ENCODE data around the gene CBLN3.

The CBLN3 gene

DNA sequence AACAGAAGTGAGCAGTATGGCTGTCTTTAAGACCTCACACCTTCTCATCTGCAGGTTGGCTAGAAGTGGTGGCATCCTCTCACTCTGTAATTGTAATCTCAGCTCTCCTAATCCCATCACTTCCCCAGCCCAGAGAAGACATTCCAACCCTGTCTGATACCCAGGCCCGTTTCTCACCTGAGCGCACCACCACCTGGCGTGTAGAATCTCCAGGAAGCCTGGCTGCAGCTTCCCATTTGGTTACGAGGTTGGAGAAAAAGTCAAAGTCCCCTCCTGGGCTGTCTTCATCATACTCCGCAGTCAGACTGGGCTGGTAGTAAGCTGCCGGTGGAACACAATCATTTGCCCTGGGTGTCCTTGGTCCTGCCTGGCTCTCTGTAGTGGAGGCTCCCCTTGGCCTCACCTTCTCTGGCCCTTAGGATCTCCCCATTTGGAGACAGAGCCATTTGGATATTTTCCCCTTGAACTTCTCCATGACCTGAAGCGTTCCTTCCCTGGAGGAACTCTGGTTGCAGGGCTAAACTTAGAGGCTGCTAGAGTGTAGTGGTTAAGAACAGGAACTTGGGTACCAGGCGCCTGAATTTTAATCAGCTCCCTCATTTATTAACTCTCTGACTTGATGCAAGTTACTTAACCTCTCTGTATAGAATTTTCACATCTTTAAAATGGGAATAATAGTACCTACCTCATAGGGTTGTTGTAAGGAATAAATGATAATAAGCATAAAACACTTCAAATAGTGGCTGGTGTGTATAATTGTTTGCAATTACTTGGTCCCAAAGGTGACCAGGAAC, 11.3 kb upstream of the CBLN3 start:
- no peak overlapping the region for H3K4me3 ChIP-seq (ENCODE audit: low read depth, low read length)
- no peaks in the 10 kb centered on the region for H3K27me3 ChIP-seq (replicated peaks)
- TF ChIP-seq CTCF (IDR thresholded peaks at IDR 0.05; ENCODE audit: low read depth, low read length, missing control alignments), result no peak
- H3K36me3 ChIP-seq (replicated peaks), result peaks cover 46% of the 10 kb centered on the region
- no peak for DNase-seq
- no peak overlapping the region for H3K27ac ChIP-seq
- in situ Hi-C loops (cut with HindIII; ENCODE audit: low pct_ligation_motif_present, low sequenced_read_pairs), result no loop called here

DNA sequence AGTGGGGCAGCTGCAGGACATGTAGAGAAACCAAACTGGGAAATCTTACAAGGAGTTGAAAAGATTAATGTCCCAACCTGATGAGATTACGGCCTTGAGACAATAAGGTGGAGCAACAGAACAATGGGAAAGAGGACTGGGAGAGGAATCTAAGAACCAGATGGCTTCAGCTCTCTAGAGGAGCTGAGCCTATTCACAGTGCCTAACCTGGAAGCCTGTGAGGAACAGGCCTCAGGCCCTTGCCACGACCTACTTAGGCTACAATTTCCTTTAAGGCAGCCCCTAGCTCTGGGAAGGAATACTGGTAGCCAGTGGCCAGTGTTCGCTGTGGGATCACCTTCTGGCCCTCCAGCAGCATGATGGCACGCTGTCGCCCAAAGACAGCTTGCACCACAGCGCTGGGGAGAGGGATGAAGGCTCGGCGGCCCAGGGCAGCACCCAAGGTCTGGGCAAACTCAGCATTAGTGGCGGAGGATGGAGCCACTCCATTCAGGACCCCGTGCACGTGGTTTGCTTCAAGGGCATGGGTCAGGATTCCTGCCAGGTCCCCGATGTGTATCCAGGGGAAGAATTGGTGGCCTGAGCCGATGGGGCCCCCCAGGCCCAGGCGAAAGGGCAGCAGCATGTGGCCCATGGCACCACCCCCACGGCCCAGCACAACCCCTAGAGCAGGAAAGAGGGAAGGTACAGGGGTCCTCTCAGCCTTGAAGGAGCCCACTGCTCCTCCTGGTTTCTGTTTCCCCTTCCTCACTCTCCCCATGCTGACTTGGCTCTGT, 10.6 kb upstream of the CBLN3 start:
- peaks cover 46% of the 10 kb centered on the region for H3K36me3 ChIP-seq (replicated peaks)

GRCh38 chr14:24439257-24439656, 9.8 kb upstream of the CBLN3 start:
- Histone ChIP-seq H3K27ac (no peak overlapping the region), H3K36me3 (replicated peaks) (peaks cover 47% of the 10 kb centered on the region), H3K4me3 (ENCODE audit: low read depth, low read length) (no peak overlapping the region), H3K27me3 (replicated peaks) (no peaks in the 10 kb centered on the region)
- in situ Hi-C loops (cut with HindIII; ENCODE audit: low pct_ligation_motif_present, low sequenced_read_pairs), result loop anchor here (10.0 kb wide), 1 partner anchor 104 kb away; the partner anchor contains the start of genes ADCY4 and RIPK3
- no peak for DNase-seq
- no peak for TF ChIP-seq CTCF (IDR thresholded peaks at IDR 0.05; ENCODE audit: low read depth, low read length, missing control alignments)

More for the DNA sequence above, 10.6 kb upstream of the CBLN3 start:
- no peak overlapping the region for H3K4me3 ChIP-seq (ENCODE audit: low read depth, low read length)
- in situ Hi-C loops (cut with HindIII; ENCODE audit: low pct_ligation_motif_present, low sequenced_read_pairs), result loop anchor here (10.0 kb wide), 1 partner anchor 105 kb away; the partner anchor contains the start of genes ADCY4 and RIPK3
- H3K27me3 ChIP-seq (replicated peaks), result no peaks in the 10 kb centered on the region
- no peak for TF ChIP-seq CTCF (IDR thresholded peaks at IDR 0.05; ENCODE audit: low read depth, low read length, missing control alignments)
- no peak overlapping the region for H3K27ac ChIP-seq
- DNase-seq, result no peak

DNA sequence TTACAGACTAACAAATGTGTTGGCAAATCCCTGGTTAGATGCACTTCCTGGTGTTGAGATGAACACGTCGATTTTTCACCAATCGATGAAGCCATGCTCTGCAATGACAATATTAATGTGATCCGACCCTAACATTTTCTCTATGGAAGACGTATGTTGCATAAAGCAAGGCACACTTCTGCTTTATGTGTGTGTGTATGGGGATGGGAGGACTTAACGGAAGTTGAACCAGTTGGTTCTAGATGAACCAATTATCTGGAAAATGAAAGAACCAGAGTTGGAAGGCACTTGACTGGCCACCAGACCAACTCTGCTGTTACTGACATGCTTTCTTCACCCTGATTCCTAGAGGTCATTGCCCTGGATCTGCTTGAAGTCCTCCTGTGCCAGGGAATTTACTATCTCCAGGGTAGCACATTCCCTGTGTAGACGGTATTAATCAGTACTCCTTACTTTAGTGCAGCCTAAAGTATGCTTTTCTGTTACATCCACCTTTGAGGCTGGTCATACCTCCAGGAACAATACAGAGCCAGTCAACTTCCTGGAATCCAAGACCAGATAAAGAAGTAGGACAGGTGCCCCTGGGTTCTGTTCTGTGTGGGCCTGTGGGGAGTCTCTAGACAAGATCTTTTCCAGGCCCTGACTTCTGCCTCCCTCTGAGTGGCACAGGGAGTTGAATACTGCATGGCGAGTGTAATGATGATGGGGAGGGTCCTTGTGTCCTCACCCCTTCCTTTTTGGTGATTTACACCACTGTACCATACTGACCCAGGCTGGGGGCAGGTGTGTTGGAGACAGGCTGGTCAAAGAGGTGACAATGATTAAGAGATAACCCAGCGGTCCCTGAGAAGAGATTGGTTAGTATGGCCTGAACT, 9.0 kb upstream of the CBLN3 start:
- Histone ChIP-seq H3K27me3 (replicated peaks) (no peaks in the 10 kb centered on the region), H3K27ac (no peak overlapping the region), H3K36me3 (replicated peaks) (peaks cover 53% of the 10 kb centered on the region), H3K4me3 (ENCODE audit: low read depth, low read length) (no peak overlapping the region)
- no peak for TF ChIP-seq CTCF (IDR thresholded peaks at IDR 0.05; ENCODE audit: low read depth, low read length, missing control alignments)
- DNase-seq, result no peak
- in situ Hi-C loops (cut with HindIII; ENCODE audit: low pct_ligation_motif_present, low sequenced_read_pairs), result loop anchor here (10.0 kb wide), 1 partner anchor 104 kb away; the partner anchor contains the start of genes ADCY4 and RIPK3

- no peak for DNase-seq
- in situ Hi-C loops (cut with HindIII; ENCODE audit: low pct_ligation_motif_present, low sequenced_read_pairs), result loop anchor here (10.0 kb wide), 1 partner anchor 103 kb away; the partner anchor contains the start of genes ADCY4 and RIPK3
These were observed 8.2 kb upstream of the CBLN3 start for GRCh38 chr14:24437736-24438067.

More at GRCh38 chr14:24437736-24438067, 8.2 kb upstream of the CBLN3 start:
- Histone ChIP-seq H3K27ac (no peak overlapping the region), H3K27me3 (replicated peaks) (no peaks in the 10 kb centered on the region), H3K36me3 (replicated peaks) (peaks cover 60% of the 10 kb centered on the region), H3K4me3 (ENCODE audit: low read depth, low read length) (no peak overlapping the region)
- TF ChIP-seq CTCF (IDR thresholded peaks at IDR 0.05; ENCODE audit: low read depth, low read length, missing control alignments), result no peak
